H1 (cell line): ENCODE data around the gene MTF2. TPM values are rescaled to one million over a fixed set of nuclear protein-coding genes. Genes with fewer than 3 reads are reported as not detected.

ENCODE experiments used
- CTCF ChIA-PET: fragments of 300-600 bp; sonication (Branson Sonifier 250); formaldehyde crosslinking; loops from one replicate; lab custom pipeline; 2021; ENCODE audit not compliant: partially characterized antibody; lab: Charles Lee
- POLR2A ChIA-PET: fragments of 300-600 bp; sonication (Branson Sonifier 250); formaldehyde crosslinking; loops from one replicate; lab custom pipeline; 2021; ENCODE audit warnings: inconsistent platforms; ENCODE audit not compliant: partially characterized antibody; lab: Charles Lee
- DNase-seq, 2 experiments: peaks; one replicate each; pipeline versions ENCODE4 v3.0.0 to v3.0.0-alpha.2; 2010 to 2022; ENCODE audit warnings: low spot score in 2 of 2, low read depth in 1 of 2, mixed read lengths in 1 of 2
- FAIRE-seq: peaks from 2 replicates; lab custom pipeline; 2011; peaks lifted over from hg19 to GRCh38; lab: Jason Lieb, UNC
- H2AFZ ChIP-seq: 2 replicates; pipeline ENCODE4 v1.8.1; 2012; ENCODE audit warnings: low read length, inconsistent platforms
- H2AK5ac ChIP-seq: 2 replicates; pipeline ENCODE4 v1.6.1; 2013; ENCODE audit warnings: low read depth, low read length
- H2BK120ac ChIP-seq: replicated peaks from 2 replicates; pipeline ENCODE3; 2013; ENCODE audit warnings: low read depth, low read length, inconsistent platforms
- H2BK12ac ChIP-seq: 2 replicates; pipeline ENCODE4 v1.6.1; 2013; ENCODE audit warnings: low read depth, low read length
- H2BK15ac ChIP-seq: 2 replicates; pipeline ENCODE4 v1.6.1; 2013; ENCODE audit warnings: low read length
- H2BK20ac ChIP-seq: 2 replicates; pipeline ENCODE4 v1.6.1; 2013; ENCODE audit warnings: low read length
- H2BK5ac ChIP-seq: 2 replicates; pipeline ENCODE4 v1.6.1; 2013; ENCODE audit warnings: low read depth, low read length
- H3K14ac ChIP-seq: 2 replicates; pipeline ENCODE4 v1.6.1; 2013; ENCODE audit warnings: inconsistent platforms; ENCODE audit not compliant: insufficient read length
- H3K18ac ChIP-seq: 2 replicates; pipeline ENCODE4 v1.6.1; 2013; ENCODE audit warnings: low read length; ENCODE audit errors: extremely low read depth
- H3K23ac ChIP-seq: 2 replicates; pipeline ENCODE4 v1.6.1; 2013; ENCODE audit warnings: inconsistent platforms; ENCODE audit not compliant: insufficient read length
- H3K23me2 ChIP-seq: 2 replicates; pipeline ENCODE4 v1.6.1; 2013; ENCODE audit warnings: low read depth, low read length
- H3K27ac ChIP-seq: 2 replicates; pipeline ENCODE4 v1.6.1; 2011; ENCODE audit warnings: low read depth, low read length, inconsistent platforms
- H3K27me3 ChIP-seq, 4 experiments: replicated peaks in 1 of 4; 1 replicate in 1 of 4; 2 replicates in 3 of 4; pipeline versions ENCODE4 v1.6.1 to v1.8.1; 2011 to 2013; ENCODE audit warnings: low read length in 3 of 4, mild to moderate bottlenecking in 3 of 4, inconsistent platforms in 2 of 4, mixed read lengths in 2 of 4, moderate library complexity in 1 of 4; ENCODE audit not compliant: control insufficient read depth in 3 of 4, insufficient read depth in 3 of 4; ENCODE audit errors: extremely low read depth in 1 of 4
- H3K36me3 ChIP-seq, 4 experiments: 2 replicates each; pipeline versions ENCODE4 v1.6.1 to v1.8.1; 2011 to 2013; ENCODE audit warnings: mild to moderate bottlenecking in 4 of 4, low read length in 3 of 4, moderate library complexity in 2 of 4, control low read depth in 1 of 4, inconsistent platforms in 1 of 4; ENCODE audit not compliant: insufficient read depth in 4 of 4, control insufficient read depth in 2 of 4
- H3K4ac ChIP-seq: replicated peaks from 2 replicates; pipeline ENCODE3; 2013; ENCODE audit warnings: low read length, low read depth, mixed read lengths, inconsistent platforms; ENCODE audit not compliant: insufficient read length
- H3K4me1 ChIP-seq, 4 experiments: replicated peaks in 1 of 4; 1 replicate in 1 of 4; 2 replicates in 3 of 4; pipeline versions ENCODE4 v1.6.1 to v1.8.1; 2011 to 2013; ENCODE audit warnings: low read length in 3 of 4, inconsistent platforms in 2 of 4, mixed read lengths in 1 of 4; ENCODE audit not compliant: insufficient read depth in 4 of 4, control insufficient read depth in 3 of 4
- H3K4me2 ChIP-seq, 2 experiments: 2 replicates each; pipeline versions ENCODE4 v1.6.1 to v1.8.1; 2011 to 2013; ENCODE audit warnings: low read depth in 2 of 2, low read length in 2 of 2, control low read depth in 1 of 2, inconsistent platforms in 1 of 2, mild to moderate bottlenecking in 1 of 2; ENCODE audit not compliant: insufficient read depth in 1 of 2
- H3K4me3 ChIP-seq, 4 experiments: fragments of 200-600, 300-600 bp in 1 of 4; sonication (generic), shearing (Covaris generic), sonication (Bioruptor Twin) in 1 of 4; 2 replicates each; pipeline versions ENCODE4 v1.5.1 to v1.8.1; 2011 to 2016; ENCODE audit warnings: low read length in 4 of 4, low read depth in 3 of 4, control low read depth in 2 of 4, inconsistent platforms in 2 of 4, mild to moderate bottlenecking in 2 of 4, mixed read lengths in 1 of 4, moderate library complexity in 1 of 4; ENCODE audit not compliant: insufficient read depth in 2 of 4; ENCODE audit errors: extremely low read depth in 1 of 4
- H3K56ac ChIP-seq: replicated peaks from 2 replicates; pipeline ENCODE3; 2013; ENCODE audit warnings: low read depth, mild to moderate bottlenecking, mixed read lengths, low read length, inconsistent platforms; ENCODE audit not compliant: insufficient read length
- H3K79me1 ChIP-seq: 2 replicates; pipeline ENCODE4 v1.6.1; 2013; ENCODE audit warnings: low read depth, low read length, control low read depth
- H3K79me2 ChIP-seq, 2 experiments: 2 replicates each; pipeline versions ENCODE4 v1.6.1 to v1.8.1; 2012 to 2013; ENCODE audit warnings: low read length in 2 of 2, mild to moderate bottlenecking in 2 of 2, inconsistent platforms in 1 of 2; ENCODE audit not compliant: insufficient read depth in 2 of 2, control insufficient read depth in 1 of 2
- H3K9ac ChIP-seq, 4 experiments: replicated peaks in 1 of 4; 1 replicate in 1 of 4; 2 replicates in 3 of 4; pipeline versions ENCODE4 v1.6.1 to v1.8.1; 2011 to 2013; ENCODE audit warnings: low read depth in 3 of 4, low read length in 3 of 4, control low read depth in 2 of 4, mild to moderate bottlenecking in 2 of 4, moderate library complexity in 2 of 4, inconsistent platforms in 1 of 4; ENCODE audit errors: extremely low read depth in 1 of 4
- H3K9me3 ChIP-seq, 2 experiments: 2 replicates each; pipeline versions ENCODE4 v1.6.1 to v1.8.1; 2012 to 2013; ENCODE audit warnings: mild to moderate bottlenecking in 2 of 2, moderate library complexity in 2 of 2, control low read depth in 1 of 2, inconsistent platforms in 1 of 2, low read depth in 1 of 2, low read length in 1 of 2, mixed read lengths in 1 of 2; ENCODE audit not compliant: insufficient read depth in 2 of 2
- H4K20me1 ChIP-seq, 2 experiments: replicated peaks in 1 of 2; 2 replicates each; pipeline versions ENCODE3 to v1.8.1; 2011 to 2013; ENCODE audit warnings: inconsistent platforms in 2 of 2, low read length in 2 of 2, mild to moderate bottlenecking in 1 of 2; ENCODE audit not compliant: insufficient read depth in 2 of 2, control insufficient read depth in 1 of 2
- H4K5ac ChIP-seq: 2 replicates; pipeline ENCODE4 v1.6.1; 2013; ENCODE audit warnings: low read length, low read depth, mixed read lengths, inconsistent platforms; ENCODE audit not compliant: insufficient read length
- H4K8ac ChIP-seq: 2 replicates; pipeline ENCODE4 v1.8.0; 2013; ENCODE audit warnings: mild to moderate bottlenecking, moderate library complexity, low read length, inconsistent platforms; ENCODE audit not compliant: insufficient read depth; ENCODE audit errors: extremely low read depth
- H4K91ac ChIP-seq: replicated peaks from 2 replicates; pipeline ENCODE3; 2013; ENCODE audit warnings: low read length, mixed read lengths, inconsistent platforms; ENCODE audit not compliant: insufficient read length
- ATF2 ChIP-seq: IDR thresholded peaks from 2 replicates; pipeline ENCODE4 v1.6.1; 2012; ENCODE audit warnings: low read length, inconsistent platforms
- KDM4A ChIP-seq: IDR thresholded peaks from one replicate; pipeline ENCODE4 v1.7.1; 2012; ENCODE audit warnings: low read depth, mild to moderate bottlenecking, moderate library complexity, low read length, inconsistent platforms; ENCODE audit not compliant: severe bottlenecking
- PHF8 ChIP-seq: fragments of 200-600 bp; sonication (generic); conservative IDR thresholded peaks from 2 replicates; pipeline ENCODE4 v1.7.1; 2012; ENCODE audit warnings: low read depth, mild to moderate bottlenecking, inconsistent platforms, low read length, moderate library complexity
- SIX5 ChIP-seq: IDR thresholded peaks from 2 replicates; pipeline ENCODE4 v1.6.1; 2011; ENCODE audit warnings: mild to moderate bottlenecking, low read depth, low read length
- ZNF274 ChIP-seq: IDR thresholded peaks from 2 replicates; pipeline ENCODE4 v1.7.0; 2012; ENCODE audit warnings: low read length, borderline replicate concordance; ENCODE audit errors: extremely low read depth
- WGBS, 2 experiments: shearing (Covaris generic) in 1 of 2; methylation state at CpG; one replicate each; pipeline versions ENCODE4 v1.1.6 to v1.1.7; 2013 to 2015; ENCODE audit warnings: low lambda C conversion rate in 2 of 2, mixed read lengths in 2 of 2, inconsistent platforms in 1 of 2, low coverage in 1 of 2, missing lambda C conversion rate in 1 of 2; ENCODE audit not compliant: insufficient replicate concordance in 2 of 2, insufficient coverage in 1 of 2, insufficient read length in 1 of 2; ENCODE audit errors: extremely low coverage in 1 of 2, missing lambda C conversion rate in 1 of 2; 5-methylcytosine and 5-hydroxymethylcytosine counted together
- polyA plus RNA-seq, 7 experiments: library from polyadenylated mRNA; depleted of rRNA in 3 of 7; stranded (reverse) in 5 of 7; unstranded in 2 of 7; fragments of >200 nt in 5 of 7; fragments of 200-250 nt in 2 of 7; gene quantifications; 1 replicate in 5 of 7; 2 replicates in 1 of 7; 4 replicates in 1 of 7; pipeline versions ENCODE4 v1.2.1 to v1.2.3, GENCODE V29; 2011 to 2013; ENCODE audit warnings: missing spikeins in 2 of 7, mixed read lengths in 2 of 7
- total RNA-seq: library from RNA; stranded (reverse); fragmentation: NEBNext Ultra II Directional; extraction: Animal tissue kit (Norgen Biotek cat#: 25700); gene quantifications from 2 replicates; pipeline ENCODE4 v1.2.1, GENCODE V29; 2021

Gene MTF2
- total and polyA plus RNA-seq, 2 of the 8 experiments (the other 6 are each of a cell fraction or from before 2014, with no cell fraction given): 72.1 to 102 TPM

GRCh38 chr1:93148001-93148400 is 68.9 kb downstream of the MTF2 start:
- ChIA-PET CTCF (interaction anchor here (1.3 kb wide), 1 partner anchor 30 kb away, joined by 3 read pairs; no protein-coding TSS in a partner anchor), POLR2A (no interaction called here)
- Histone ChIP-seq H3K4me2 (no peak overlapping the region), H3K9ac (no peak overlapping the region), H2BK120ac (no peak overlapping the region), H3K79me2 (no peaks in the 10 kb centered on the region; a peak in 1 of 4 replicates), H2AFZ (no peak overlapping the region), H2AK5ac (no peak overlapping the region), H3K27ac (0 out of 2 replicates have a peak overlapping the region, but pooled peaks have one; percentile 8), H3K4me1 (no peaks in the 10 kb centered on the region), H3K23ac (no peak overlapping the region), H2BK12ac (no peak overlapping the region), H3K56ac (no peak overlapping the region), H4K20me1 (no peaks in the 10 kb centered on the region), H3K9me3 (no peaks in the 10 kb centered on the region), H3K4me3 (no peak overlapping the region), H3K14ac (no peak overlapping the region), H4K8ac (no peak overlapping the region), H2BK5ac (no peak overlapping the region), H2BK20ac (no peak overlapping the region), H2BK15ac (no peak overlapping the region), H4K91ac (no peak overlapping the region), H4K5ac (no peak overlapping the region), H3K36me3 (peaks cover 0 to 17% (median 0%) of the 10 kb centered on the region in 4 experiments; a peak in 3 of 8 replicates), H3K27me3 (no peaks in the 10 kb centered on the region), H3K4ac (no peak overlapping the region), H3K23me2 (no peaks in the 10 kb centered on the region), H3K18ac (no peak overlapping the region), H3K79me1 (no peaks in the 10 kb centered on the region)
- TF ChIP-seq PHF8: no peak
- TF ChIP-seq ZNF274: no peak
- no peak for TF ChIP-seq KDM4A
- TF ChIP-seq ATF2: no peak
- TF ChIP-seq SIX5: no peak
- FAIRE-seq: no peak
- DNase-seq: no peak
- 91% methylated on average over 7 of the region's 7 CpGs; no CpG with 5 or more reads in 1 of the 2 experiments for WGBS, 2 experiments
